ENCODE data around the gene GPR137C.

GPR137C gene

GRCh38 chr14:52686176-52686575 is 133.5 kb downstream of the GPR137C start:
- DNase-seq, result no peak
